LNCAP (cell line): ENCODE data around the gene SPRED3.
A peak's percentile ranks its signal among the peaks of the same experiment; 100 is the strongest.

Experiments
- CTCF ChIP-seq: fragments of 450-650 bp; IDR thresholded peaks from 2 replicates; pipeline ENCODE4 v1.5.1; 2017; ENCODE audit warnings: mild to moderate bottlenecking

The SPRED3 gene

GRCh38 chr19:38400361-38400760 lies 11.9 kb downstream of the SPRED3 start:
- TF ChIP-seq CTCF: no peak

GRCh38 chr19:38401148-38401547 lies 12.7 kb downstream of the SPRED3 start:
- TF ChIP-seq CTCF: no peak

- no peak for TF ChIP-seq CTCF
Measured at GRCh38 chr19:38402623-38402966, 14.1 kb downstream of the SPRED3 start.

- TF ChIP-seq CTCF: peak; percentile 93
Measured at GRCh38 chr19:38402967-38403674, 14.6 kb downstream of the SPRED3 start, which contains the start of gene FAM98C. Gene FAM98C (plus strand): TSS chr19:38403093. CDS start chr19:38403154, 61 bp downstream.

GRCh38 chr19:38404858-38405257 lies 16.4 kb downstream of the SPRED3 start:
- TF ChIP-seq CTCF: no peak

- TF ChIP-seq CTCF: no peak
Measured at GRCh38 chr19:38405276-38405675, 16.8 kb downstream of the SPRED3 start.

- no peak for TF ChIP-seq CTCF
Measured at GRCh38 chr19:38409631-38410133, 21.2 kb downstream of the SPRED3 start.
